Keratinocyte (primary cell): Measurements from ENCODE around the gene LMO7.

Experiments used
- EZH2 ChIP-seq: IDR thresholded peaks from one replicate; pipeline ENCODE4 v1.6.1; 2012; ENCODE audit warnings: inconsistent platforms, mild to moderate bottlenecking, low read length, moderate library complexity
- TF ChIP-seq, protein P1 (sequence below), 3 experiments: IDR thresholded peaks in 1 of 3; conservative IDR thresholded peaks in 1 of 3; optimal IDR thresholded peaks in 1 of 3; 2 replicates in 2 of 3; 3 replicates in 1 of 3; pipeline versions ENCODE3 to v1.5.1; 2011; ENCODE audit warnings: low read length in 3 of 3, mild to moderate bottlenecking in 3 of 3, moderate library complexity in 2 of 3, control low read depth in 1 of 3, inconsistent platforms in 1 of 3; ENCODE audit not compliant: insufficient read depth in 2 of 3; ENCODE audit errors: extremely low read depth in 1 of 3

DNA sequence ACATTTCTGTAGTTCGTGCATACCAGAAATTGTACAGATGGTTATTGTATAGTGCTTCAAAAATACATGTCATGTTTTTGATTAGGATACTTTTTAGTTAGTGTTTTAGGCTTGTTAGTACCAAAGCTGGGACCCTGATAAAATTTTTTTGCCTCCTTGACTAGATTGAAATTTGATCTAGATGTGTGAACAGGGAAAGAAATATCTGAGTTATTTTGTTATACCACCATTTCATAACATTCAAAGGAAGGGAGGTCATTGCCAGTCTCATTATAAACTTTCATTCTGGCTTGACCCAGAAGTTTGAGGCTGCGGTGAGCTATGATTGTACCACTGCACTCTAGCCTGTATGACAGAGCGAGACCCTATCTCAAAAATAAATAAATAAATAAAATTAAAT is 9.0 kb downstream of the LMO7 start:
- TF ChIP-seq, protein P1, sequence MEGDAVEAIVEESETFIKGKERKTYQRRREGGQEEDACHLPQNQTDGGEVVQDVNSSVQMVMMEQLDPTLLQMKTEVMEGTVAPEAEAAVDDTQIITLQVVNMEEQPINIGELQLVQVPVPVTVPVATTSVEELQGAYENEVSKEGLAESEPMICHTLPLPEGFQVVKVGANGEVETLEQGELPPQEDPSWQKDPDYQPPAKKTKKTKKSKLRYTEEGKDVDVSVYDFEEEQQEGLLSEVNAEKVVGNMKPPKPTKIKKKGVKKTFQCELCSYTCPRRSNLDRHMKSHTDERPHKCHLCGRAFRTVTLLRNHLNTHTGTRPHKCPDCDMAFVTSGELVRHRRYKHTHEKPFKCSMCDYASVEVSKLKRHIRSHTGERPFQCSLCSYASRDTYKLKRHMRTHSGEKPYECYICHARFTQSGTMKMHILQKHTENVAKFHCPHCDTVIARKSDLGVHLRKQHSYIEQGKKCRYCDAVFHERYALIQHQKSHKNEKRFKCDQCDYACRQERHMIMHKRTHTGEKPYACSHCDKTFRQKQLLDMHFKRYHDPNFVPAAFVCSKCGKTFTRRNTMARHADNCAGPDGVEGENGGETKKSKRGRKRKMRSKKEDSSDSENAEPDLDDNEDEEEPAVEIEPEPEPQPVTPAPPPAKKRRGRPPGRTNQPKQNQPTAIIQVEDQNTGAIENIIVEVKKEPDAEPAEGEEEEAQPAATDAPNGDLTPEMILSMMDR (optimal IDR thresholded peaks at IDR 0.05 in 1 of 3, IDR thresholded peaks at IDR 0.05 in 1 of 3, conservative IDR thresholded peaks at IDR 0.05 in 1 of 3; ENCODE audit: extremely low read depth in 1 of 3, insufficient read depth in 2 of 3, low read length in 3 of 3): no peak
- TF ChIP-seq EZH2: no peak
